NCI-H1092 (cell line): ENCODE results near the gene DTNBP1.

Source experiments
- DNase-seq: peaks from one replicate; lab custom pipeline; 2025; lab: John Stamatoyannopoulos, UW

The DTNBP1 gene

GRCh38 chr6:15626160-15626559, 36.7 kb downstream of the DTNBP1 start:
- no peak for DNase-seq

GRCh38 chr6:15623276-15624116, 39.3 kb downstream of the DTNBP1 start:
- no peak for DNase-seq

DNA sequence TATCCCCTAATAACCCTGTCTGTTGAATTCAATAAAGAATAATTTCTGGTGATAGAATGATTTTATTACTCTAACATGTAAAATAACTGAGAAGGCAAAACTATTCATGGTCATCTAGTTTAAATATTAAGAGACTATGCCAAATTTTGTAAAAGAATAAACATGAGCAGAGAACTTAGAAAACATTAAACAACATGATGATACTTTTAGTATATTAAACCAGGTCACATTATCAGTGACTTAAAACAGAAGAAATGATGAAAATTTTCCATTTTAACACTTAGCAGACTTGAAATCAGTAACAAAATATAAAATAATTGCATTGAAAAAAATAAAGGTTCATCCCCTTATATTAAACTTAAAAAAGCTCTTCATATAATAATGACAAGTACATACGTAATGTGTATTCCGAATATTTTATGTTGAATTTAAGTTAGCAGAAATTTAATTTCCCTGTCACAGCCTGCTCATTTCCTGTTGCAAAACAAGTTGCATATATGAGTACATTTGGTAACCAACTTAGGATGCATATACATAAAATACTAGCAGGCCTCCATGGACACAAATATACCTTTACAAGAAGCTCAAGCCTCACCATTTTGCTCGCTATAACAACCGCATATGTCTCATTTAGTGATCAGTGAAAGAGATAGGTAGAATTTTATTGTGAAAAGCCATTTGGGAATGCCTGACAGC, 40.6 kb downstream of the DTNBP1 start:
- DNase-seq, result no peak

DNA sequence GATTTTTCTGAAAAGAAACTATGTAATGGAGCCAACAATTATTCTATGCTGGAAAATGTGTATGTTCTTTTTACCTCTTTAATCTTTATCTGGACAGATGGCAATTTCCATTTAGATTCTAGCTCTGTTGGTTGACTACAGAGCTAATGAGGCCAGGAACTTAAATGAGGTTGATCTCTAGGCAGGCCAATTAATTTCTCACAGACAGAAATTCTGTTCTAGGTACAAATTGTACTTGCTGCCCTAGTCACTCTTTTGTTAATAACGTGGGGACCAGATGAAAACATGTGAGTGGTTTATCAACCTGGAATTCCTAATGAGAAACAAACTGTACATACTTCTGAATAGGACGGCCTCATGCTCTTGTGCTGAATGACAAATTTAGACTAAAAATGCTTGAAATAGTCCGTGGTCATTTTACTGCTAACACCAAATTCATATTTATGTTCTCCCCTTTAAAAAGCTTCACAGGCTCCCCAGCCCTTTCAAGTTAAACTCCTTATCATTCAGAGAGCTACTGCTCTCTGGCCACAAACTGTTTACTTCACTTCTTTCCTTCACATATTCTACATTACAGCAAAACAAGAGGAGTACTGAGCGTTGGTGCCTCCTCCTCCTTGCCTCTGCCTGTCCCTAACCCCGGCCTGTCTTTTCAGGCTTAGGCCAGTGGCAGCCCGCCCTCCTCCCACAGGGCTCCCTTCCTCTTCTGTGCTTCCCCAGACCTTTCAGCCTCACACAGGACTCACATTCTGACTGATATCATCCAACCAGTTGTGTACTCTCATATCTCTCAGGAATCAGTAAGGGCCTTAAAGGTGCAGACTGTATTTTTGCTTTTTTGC, 41.4 kb downstream of the DTNBP1 start:
- DNase-seq, result no peak

GRCh38 chr6:15620611-15621010, 42.2 kb downstream of the DTNBP1 start:
- DNase-seq, result no peak

DNA sequence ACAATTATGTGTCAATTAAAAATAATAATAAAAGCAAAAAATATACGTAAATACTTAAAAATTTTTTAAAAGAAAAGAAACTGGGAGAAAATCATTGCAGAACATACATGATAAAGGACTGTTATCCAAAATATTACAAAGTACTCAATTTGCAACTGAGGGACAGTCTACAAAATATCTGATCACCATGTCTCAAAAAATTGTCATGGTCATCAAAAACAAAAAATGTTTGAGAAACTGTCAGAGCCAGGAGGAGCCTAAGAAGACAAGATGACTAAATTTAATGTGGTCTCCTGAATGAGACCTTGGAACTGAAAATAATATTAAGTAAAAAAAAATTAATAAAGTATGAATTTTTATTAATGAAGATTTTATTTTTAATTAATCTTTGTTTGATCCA, 43.5 kb downstream of the DTNBP1 start:
- DNase-seq, result no peak

- no peak for DNase-seq
Observed at GRCh38 chr6:15618685-15619084, 44.1 kb downstream of the DTNBP1 start.

DNA sequence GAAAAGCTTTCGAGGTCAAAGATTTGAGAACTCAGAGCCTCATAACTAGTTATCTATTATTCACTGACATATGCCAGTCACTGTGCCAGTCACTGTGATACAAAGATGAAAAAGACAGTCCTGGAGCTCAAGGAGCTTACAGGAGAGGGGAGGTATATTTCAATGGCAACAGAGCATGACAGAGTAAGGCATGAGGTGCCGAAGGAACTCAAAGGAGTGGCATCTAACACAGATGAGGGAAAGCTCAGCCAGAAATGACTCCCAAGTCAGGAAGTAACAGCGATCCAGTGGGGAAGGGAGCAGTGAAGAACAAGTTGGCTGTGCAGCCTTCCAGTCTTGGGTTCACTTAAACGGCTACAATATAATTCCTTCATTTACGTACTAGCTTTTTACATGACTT, 46.6 kb downstream of the DTNBP1 start:
- DNase-seq, result no peak

DNA sequence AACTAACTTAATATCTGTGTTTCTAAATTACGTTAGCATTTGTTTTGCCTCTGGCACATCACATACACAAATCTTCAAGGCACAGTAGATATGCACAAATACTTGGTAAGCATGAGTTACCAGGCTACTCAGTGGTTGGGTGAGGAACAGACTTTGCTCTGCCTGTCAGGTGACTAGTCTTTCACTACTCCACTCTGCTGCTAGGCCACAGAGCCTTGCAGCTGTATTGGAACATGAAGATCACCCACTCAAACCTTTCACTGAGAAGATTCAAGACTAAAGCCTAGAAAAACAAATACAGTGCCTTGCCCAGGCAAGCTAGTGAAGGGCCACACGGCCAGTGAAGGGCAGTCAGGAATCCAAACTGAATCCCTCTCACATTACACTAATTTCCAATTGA, 47.0 kb downstream of the DTNBP1 start:
- no peak for DNase-seq

- DNase-seq, result no peak
Observed at GRCh38 chr6:15614277-15614676, 48.6 kb downstream of the DTNBP1 start.

GRCh38 chr6:15608396-15608795, 54.4 kb downstream of the DTNBP1 start:
- no peak for DNase-seq

- no peak for DNase-seq
Observed at GRCh38 chr6:15607603-15608002, 55.2 kb downstream of the DTNBP1 start.

GRCh38 chr6:15606347-15606746, 56.5 kb downstream of the DTNBP1 start:
- no peak for DNase-seq

- no peak for DNase-seq
Observed at GRCh38 chr6:15604843-15605242, 58.0 kb downstream of the DTNBP1 start.

GRCh38 chr6:15602154-15602553, 60.7 kb downstream of the DTNBP1 start:
- DNase-seq, result no peak

GRCh38 chr6:15598273-15598798, 64.5 kb downstream of the DTNBP1 start:
- no peak for DNase-seq

DNA sequence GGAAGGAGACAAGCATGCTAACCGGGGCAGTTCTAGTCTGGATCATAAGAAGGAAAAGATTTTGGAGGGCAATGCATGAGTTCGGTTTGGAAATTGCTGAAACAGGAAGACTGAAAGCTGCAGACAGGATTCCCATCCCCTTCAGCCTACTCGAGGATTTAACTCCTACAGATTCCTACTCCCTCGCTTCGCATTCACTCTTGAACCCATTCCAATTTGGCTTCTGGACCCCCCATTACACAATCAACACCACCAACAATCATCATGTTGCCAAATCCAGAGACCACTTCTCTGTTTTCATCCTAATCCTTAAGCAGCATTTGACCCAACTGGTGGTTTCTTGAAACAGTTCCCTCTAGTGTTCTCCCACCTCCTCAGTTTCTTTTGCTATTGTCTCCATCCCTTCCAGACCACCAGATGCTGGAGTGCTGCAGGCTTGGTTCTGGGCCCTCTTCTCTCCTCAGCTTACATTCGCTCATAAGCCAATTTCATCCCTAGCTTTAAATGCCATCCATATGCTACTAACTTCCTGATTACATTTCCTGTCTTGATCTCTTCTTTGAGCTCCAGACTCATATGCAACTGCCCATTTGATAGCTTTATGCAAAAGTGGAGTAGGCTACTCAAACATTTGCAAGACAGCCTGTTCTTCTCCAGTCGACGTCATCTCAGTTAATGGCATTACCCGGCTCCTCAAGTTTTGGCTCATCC, 66.5 kb downstream of the DTNBP1 start:
- no peak for DNase-seq

DNA sequence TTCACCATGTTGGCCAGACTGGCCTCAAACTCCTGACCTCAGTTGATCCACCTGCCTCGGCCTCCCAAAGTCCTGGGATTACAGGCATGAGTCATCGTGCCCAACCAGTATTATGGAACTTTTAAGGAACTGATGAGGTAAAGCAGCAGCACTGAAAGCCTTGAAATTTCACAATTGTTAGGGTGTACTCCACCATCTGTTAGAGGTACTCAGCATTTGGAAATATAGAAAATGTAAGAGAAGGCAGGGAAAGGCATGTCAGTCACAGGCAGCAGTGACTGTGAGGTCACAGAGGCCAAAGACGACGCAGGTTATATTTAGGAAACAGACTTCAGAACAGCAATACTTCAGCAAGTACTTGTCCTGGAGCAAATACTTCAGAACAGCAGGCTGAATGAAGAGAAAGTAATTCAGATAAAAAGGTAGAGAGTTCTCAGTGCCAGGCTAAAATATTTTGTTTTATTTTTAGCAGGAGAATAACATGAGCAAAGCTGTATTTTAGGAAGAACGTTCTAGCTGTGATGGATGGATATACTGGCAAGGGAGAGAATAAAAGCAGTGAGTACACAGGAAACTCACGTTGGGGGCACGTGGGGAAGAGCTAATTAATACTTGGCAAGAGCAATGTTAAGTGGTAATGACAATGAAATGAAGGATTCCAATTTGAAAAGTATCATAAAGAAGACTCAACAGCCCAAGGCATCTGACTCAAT, 67.2 kb downstream of the DTNBP1 start:
- DNase-seq, result no peak

DNA sequence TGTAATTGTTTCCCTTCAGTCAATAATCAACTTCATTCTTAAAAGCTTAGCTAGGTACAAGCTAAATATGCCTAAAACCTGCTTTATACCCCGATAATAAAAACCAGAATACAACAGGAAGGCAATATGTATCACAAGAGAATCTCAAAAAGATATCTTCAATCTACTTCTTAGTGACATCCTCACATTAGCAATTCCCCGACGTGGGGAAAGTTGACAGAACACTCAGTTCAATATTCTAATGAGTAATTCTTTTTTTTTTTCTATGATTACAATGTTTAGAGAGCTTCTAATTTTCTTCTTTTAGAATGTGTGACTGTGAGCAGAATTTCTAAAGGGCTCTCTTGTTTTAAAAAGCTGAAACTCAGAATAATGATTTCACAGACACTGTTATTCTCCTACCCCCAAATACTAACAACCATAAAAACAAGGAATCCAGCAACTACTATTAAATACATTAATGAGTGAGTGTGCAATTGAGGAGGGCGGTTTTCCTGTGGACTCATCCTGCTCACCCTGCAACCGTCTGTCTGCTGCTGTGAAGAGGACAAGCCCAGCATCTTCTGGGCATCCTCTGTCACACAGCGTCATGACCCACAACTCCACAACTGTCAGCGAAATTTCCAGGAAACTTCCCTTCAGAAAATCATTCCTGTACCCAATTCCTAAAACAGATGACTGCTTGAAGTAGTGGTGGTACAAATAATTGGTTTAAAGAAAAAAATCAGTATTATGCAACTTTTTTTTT, 68.1 kb downstream of the DTNBP1 start:
- no peak for DNase-seq

DNA sequence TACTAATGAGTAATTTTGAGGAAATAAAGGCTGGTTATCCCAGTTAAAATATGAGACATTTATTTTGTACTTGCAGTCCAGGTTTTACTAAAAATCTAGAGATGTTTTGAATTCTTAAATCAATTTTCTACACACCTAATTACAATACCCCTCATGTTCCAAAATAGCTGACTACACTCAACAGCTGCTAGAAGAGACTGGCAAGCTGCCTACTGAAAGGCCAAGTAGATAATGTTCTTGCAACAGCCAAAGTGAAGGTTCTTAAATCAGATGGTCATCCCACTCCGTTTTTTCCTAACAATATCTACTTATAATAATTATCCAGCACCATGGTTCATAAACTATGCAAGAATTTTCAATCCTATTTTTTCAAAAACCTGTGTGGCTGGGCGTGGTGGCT, 69.0 kb downstream of the DTNBP1 start:
- DNase-seq, result no peak
